ENCODE measurements around the gene GTF2H1.
"Not testable (repeated sequence)": the region's sequence is repeated elsewhere in the genome, so short reads cannot be mapped to it uniquely, and the experiment has no call there.

The GTF2H1 gene

DNA sequence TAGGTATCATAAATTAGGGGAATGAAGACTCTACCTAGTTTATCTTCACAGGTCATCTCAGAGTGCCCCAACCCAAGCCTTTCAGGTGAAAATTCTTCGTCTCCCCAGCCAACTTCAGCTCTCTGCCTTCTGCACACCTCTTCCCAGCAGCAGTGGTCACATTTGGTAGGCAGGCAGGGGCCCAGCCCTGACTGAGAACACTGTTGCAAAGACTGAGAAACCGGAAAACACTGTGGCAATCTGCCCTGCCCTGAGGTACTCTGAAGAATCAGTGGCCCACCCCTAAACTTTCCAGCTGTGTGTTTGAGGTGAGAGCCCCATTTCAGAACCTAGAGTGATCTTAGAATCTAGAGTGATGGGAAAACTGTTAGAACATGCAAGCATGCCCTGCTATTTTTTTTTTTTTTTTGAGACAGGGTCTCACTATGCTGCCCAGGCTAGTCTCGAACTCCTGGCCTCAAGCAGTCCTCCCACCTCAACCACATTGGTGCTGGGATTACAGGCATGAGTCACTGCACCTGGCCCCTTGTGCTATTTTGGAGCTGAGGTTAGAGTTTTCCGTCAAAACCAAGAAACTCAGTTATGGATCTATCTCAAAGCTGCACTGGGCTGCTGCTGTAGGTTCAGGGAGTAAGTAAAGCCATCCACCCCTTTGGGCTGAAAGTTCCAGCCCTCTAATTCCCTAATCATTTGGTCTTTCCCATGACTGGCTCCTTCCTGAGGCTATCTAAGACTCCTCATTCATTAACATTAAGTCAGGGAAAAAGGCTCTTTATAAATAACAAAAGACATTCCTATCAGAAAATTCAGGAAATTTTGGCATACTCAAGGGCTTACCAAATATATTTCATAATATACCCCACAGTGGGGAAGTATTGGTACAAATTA lies 70.3 kb downstream of the GTF2H1 start:
- no peak overlapping the region for H3K4me3 ChIP-seq
- peak overlapping the region; percentile 86 for H3K4me2 ChIP-seq
- peak overlapping the region; percentile 96; the same call in 1 of the 2 replicates for H3K27ac ChIP-seq
- no peak overlapping the region for H3K9ac ChIP-seq
- H4K20me1 ChIP-seq: peaks cover 31% of the 10 kb centered on the region
- peaks cover 15% of the 10 kb centered on the region for H3K36me3 ChIP-seq
- no peaks in the 10 kb centered on the region for H3K27me3 ChIP-seq
- H3K9me3 ChIP-seq: no peaks in the 10 kb centered on the region
- TF ChIP-seq Cebpa-rat (IDR thresholded peaks at IDR 0.05): no peak
- peaks cover 34% of the 10 kb centered on the region for H3K4me1 ChIP-seq

DNA sequence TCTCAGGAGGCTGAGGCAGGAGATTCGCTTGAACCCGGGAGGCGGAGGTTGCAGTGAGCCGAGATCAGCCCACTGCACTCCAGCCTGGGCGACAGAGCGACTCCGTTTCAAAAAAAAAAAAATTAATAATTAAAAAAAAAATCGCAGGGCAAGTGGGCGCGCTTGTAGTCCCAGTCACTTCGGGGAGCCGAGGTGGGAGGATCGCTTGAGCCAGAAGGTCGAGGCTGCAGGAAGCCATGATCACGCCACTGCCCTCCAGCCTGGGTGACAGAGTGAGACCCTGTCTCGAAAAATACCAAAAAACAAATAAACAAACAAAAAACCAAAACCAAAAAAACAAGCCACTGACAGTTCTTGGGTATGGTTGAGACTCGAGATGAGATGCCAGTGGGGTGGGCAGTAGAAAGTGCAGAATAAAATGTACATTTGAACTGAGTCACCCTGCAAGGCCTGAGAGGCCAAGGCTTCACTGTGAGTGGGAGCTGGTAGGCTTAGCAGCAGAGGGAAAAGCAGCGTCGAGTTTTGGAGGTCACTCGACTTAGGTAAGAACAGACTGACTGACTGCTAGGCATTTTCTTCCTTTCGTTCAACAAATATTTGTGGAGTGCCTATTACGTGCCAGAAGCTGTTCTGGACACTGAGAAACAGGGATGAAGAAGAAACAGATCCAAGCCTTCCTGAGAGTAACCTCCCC lies 71.4 kb downstream of the GTF2H1 start:
- peaks cover 25% of the 10 kb centered on the region for H3K36me3 ChIP-seq
- no peaks in the 10 kb centered on the region for H3K9me3 ChIP-seq
- peak overlapping the region; percentile 86 for H3K4me2 ChIP-seq
- peak overlapping the region; percentile 96 for H3K27ac ChIP-seq
- H3K9ac ChIP-seq: peak overlapping the region; percentile 98
- peaks cover 42% of the 10 kb centered on the region for H4K20me1 ChIP-seq
- H3K4me3 ChIP-seq: peak overlapping the region; percentile 98
- H3K27me3 ChIP-seq: no peaks in the 10 kb centered on the region
- peaks cover 42% of the 10 kb centered on the region for H3K4me1 ChIP-seq
- TF ChIP-seq Cebpa-rat (IDR thresholded peaks at IDR 0.05): no peak

DNA sequence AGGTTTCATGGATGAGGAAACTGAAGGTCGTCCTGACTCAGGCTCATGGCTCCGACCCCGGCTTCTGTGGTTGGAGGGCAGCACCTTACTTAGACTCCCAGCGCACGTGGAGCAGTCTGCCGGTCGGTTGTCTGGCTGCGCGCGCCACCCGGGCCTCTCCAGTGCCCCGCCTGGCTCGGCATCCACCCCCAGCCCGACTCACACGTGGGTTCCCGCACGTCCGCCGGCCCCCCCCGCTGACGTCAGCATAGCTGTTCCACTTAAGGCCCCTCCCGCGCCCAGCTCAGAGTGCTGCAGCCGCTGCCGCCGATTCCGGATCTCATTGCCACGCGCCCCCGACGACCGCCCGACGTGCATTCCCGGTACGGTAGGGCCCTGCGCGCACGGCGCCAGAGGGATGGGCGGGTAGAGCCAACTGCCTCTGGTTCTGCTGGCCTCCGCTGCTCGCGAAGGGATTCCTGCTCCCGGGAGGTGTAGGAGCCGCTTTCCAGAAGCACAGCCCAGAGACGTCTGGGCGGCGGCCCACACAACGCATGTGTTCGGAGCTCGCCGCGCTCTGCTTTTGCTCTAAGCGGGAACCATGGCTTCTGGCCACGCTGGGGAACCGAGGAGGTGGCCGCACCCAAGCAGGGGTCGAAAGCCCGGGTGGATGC lies 72.0 kb downstream of the GTF2H1 start, which contains the start of gene LDHA:
TSS of gene LDHA (plus strand) at position 289 of the 653 bp plus-strand sequence. CDS start 2,280 bp downstream, outside the sequence.
- H3K9me3 ChIP-seq: no peaks in the 10 kb centered on the region
- H3K27ac ChIP-seq: peak within 1 kb of the TSS; percentile 96
- peaks cover 32% of the 10 kb centered on the region for H3K36me3 ChIP-seq
- H3K4me2 ChIP-seq: peak within 1 kb of the TSS; percentile 86
- peaks cover 48% of the 10 kb centered on the region for H4K20me1 ChIP-seq
- H3K4me1 ChIP-seq: peaks cover 48% of the 10 kb centered on the region
- H3K9ac ChIP-seq: peak within 1 kb of the TSS; percentile 98
- H3K4me3 ChIP-seq: peak within 1 kb of the TSS; percentile 98
- TF ChIP-seq Cebpa-rat (IDR thresholded peaks at IDR 0.05): no peak
- H3K27me3 ChIP-seq: no peaks in the 10 kb centered on the region

DNA sequence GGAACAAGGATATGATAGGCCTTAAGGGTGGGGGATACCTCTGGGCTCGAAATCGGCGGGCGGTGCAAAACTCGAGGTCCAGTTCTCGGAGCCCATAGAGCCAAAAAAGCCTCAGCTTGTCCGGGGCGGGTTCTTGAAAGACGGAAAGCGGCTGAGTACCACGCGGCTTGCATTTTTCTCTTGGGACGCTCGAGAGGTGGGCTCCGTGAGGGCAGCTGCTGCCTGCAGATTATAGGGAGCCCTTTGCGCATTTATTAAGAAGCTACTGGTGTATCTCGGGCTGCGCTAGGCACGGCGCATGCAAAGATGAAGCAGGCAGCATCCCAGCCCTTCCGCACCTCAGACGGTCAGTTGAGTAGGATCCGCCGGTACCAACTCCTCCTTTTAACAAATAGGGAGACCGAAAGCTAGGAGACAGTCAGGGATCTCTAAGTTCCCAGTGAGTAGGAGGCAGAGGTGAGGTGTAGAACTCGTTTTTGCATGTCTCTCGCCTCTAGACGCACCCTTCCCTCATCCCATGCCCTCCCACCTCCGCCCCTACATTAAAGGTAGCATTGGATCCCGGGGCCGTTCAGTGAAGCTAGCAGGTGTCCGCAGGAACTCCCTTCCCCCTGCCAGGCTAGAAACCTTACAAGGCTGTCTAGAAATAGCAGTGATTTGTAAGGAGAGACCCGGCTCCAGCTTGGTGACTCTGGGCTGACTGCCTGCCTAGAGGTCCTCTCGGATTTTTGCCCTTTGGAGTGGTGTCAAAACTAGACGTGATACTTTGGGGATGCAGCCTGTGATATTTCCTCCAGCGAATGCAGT lies 72.8 kb downstream of the GTF2H1 start:
- Histone ChIP-seq H3K9ac (peak overlapping the region; percentile 98), H3K4me2 (peak overlapping the region; percentile 86), H3K9me3 (no peaks in the 10 kb centered on the region), H3K36me3 (peaks cover 39% of the 10 kb centered on the region), H3K27me3 (no peaks in the 10 kb centered on the region), H4K20me1 (peaks cover 56% of the 10 kb centered on the region), H3K4me1 (peaks cover 53% of the 10 kb centered on the region), H3K27ac (peak overlapping the region; percentile 96), H3K4me3 (peak overlapping the region; percentile 98)
- no peak for TF ChIP-seq Cebpa-rat (IDR thresholded peaks at IDR 0.05)

DNA sequence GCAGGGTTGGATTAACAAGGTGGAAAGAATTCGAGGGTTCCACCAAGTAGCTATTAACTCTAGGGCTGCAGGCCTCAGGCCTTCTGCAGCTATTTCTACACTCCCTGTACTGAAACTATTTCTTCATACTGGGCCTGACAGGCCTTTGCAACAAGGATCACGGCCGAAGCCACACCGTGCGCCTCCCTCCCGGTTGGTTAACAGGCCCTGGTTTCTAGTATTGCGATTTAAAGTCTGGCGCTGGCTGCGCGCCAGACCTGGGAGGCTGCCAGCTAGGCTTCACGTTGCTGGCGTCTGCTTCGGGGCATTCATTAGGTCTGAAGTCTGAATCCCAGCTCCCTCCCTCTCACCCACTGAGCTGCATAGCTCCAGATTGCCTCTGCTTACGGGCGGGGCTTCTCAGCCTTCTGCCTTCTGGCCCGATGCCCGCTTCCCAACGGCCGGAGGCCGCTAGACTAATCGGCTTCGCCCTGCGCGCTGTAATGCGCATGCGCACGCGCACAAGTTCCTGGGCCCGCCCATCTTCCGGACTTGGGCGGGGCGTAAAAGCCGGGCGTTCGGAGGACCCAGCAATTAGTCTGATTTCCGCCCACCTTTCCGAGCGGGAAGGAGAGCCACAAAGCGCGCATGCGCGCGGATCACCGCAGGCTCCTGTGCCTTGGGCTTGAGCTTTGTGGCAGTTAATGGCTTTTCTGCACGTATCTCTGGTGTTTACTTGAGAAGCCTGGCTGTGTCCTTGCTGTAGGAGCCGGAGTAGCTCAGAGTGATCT lies 73.6 kb downstream of the GTF2H1 start:
- Histone ChIP-seq H3K4me3 (peak overlapping the region; percentile 98), H3K36me3 (peaks cover 47% of the 10 kb centered on the region), H3K4me2 (peak overlapping the region; percentile 86), H3K4me1 (peaks cover 53% of the 10 kb centered on the region), H3K9ac (peak overlapping the region; percentile 98), H4K20me1 (peaks cover 64% of the 10 kb centered on the region), H3K27me3 (no peaks in the 10 kb centered on the region), H3K9me3 (no peaks in the 10 kb centered on the region), H3K27ac (peak overlapping the region; percentile 96)
- TF ChIP-seq Cebpa-rat (IDR thresholded peaks at IDR 0.05): no peak; the same call in 1 of the 2 replicates

DNA sequence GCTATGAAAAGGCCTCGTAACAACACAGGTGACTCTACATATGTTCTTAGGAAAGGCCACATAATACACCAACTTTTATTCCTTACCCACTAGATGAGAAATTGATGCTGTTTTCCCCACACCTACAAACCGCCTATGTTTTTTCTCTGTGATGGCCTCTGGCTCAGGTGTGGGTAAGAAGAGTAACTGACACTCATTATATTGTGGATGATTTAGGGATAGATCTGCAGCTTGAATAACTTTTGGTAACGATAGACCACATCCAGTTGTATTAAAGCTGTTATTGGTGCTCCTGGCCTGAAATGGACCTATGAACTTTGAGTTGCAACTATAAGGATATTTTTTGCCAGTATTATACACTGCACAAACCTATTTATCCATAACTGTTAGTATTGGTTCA lies 75.6 kb downstream of the GTF2H1 start:
- TF ChIP-seq Cebpa-rat (IDR thresholded peaks at IDR 0.05): no peak
- Histone ChIP-seq H4K20me1 (peaks cover 84% of the 10 kb centered on the region), H3K27ac (no peak overlapping the region), H3K27me3 (no peaks in the 10 kb centered on the region), H3K36me3 (peaks cover 67% of the 10 kb centered on the region), H3K4me2 (peak overlapping the region; percentile 86), H3K4me1 (peaks cover 46% of the 10 kb centered on the region), H3K9ac (no peak overlapping the region), H3K9me3 (no peaks in the 10 kb centered on the region), H3K4me3 (0 out of 2 replicates have a peak overlapping the region, but pooled peaks have one; percentile 1)

DNA sequence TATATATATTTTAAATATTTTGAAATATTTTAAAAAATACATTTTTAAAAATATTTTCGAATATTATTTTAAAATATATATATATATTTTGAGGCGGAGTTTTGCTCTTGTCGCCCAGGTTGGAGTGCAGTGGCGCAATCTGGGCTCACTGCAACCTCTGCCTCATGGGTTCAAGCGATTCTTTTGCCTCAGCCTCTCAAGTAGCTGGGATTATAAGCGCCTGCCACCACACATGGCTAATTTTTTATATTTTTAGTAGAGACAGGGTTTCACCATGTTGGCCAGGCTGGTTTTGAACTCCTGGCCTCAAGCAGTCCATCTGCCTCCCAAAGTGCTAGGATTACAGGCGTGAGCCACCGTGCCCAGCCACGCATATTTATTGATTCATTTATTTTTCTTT lies 78.7 kb downstream of the GTF2H1 start:
- not testable (repeated sequence) for H3K9me3 ChIP-seq, H3K27ac ChIP-seq, H3K4me3 ChIP-seq, H3K9ac ChIP-seq, H3K4me2 ChIP-seq, H3K27me3 ChIP-seq
- peaks cover 34% of the 10 kb centered on the region for H3K4me1 ChIP-seq
- peaks cover 99% of the 10 kb centered on the region for H3K36me3 ChIP-seq
- H4K20me1 ChIP-seq: peaks cover 100% of the 10 kb centered on the region

DNA sequence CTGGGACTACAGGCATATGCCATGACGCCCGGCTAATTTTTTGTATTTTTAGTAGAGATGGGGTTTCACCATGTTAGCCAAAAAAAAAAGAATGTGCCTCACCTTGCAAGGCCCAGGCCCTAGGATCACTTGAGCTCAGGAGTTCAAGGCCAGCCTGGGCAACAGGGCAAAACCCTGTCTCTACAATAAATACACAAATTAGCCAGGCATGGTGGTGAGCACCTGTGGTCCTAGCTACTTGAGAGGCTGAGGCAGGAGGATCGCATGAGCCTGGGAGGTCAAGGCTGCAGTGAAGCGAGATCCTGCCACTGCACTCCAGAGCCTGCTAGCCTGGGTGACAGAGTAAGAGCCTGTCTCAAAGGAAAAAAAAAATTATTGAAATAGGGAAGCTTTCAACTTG lies 81.7 kb downstream of the GTF2H1 start:
- no peak overlapping the region for H3K4me3 ChIP-seq
- H3K9ac ChIP-seq: no peak overlapping the region
- no peak overlapping the region for H3K4me2 ChIP-seq
- H3K27ac ChIP-seq: no peak overlapping the region
- H3K4me1 ChIP-seq: peaks cover 8% of the 10 kb centered on the region; the same call in 1 of the 2 replicates
- no peaks in the 10 kb centered on the region for H3K9me3 ChIP-seq
- no peak for TF ChIP-seq Cebpa-rat (IDR thresholded peaks at IDR 0.05)
- peaks cover 100% of the 10 kb centered on the region for H4K20me1 ChIP-seq
- no peaks in the 10 kb centered on the region for H3K27me3 ChIP-seq
- H3K36me3 ChIP-seq: peaks cover 100% of the 10 kb centered on the region

DNA sequence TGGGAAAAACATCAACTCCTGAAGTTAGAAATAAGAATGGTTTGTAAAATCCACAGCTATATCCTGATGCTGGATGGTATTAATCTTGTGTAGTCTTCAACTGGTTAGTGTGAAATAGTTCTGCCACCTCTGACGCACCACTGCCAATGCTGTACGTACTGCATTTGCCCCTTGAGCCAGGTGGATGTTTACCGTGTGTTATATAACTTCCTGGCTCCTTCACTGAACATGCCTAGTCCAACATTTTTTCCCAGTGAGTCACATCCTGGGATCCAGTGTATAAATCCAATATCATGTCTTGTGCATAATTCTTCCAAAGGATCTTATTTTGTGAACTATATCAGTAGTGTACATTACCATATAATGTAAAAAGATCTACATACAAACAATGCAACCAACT lies 85.0 kb downstream of the GTF2H1 start:
- H3K4me3 ChIP-seq, H3K4me2 ChIP-seq, H3K9ac ChIP-seq, H3K9me3 ChIP-seq, H3K4me1 ChIP-seq, H3K27ac ChIP-seq, H3K27me3 ChIP-seq: not testable (repeated sequence)
- Histone ChIP-seq H4K20me1 (peaks cover 69% of the 10 kb centered on the region), H3K36me3 (peaks cover 67% of the 10 kb centered on the region)
